Hematopoietic multipotent progenitor cell treated with erythropoietin and hydrocortisone succinate and interleukin-3 and kit ligand, for 17 days (in vitro differentiated cells): Measurements from ENCODE around the gene RAI1.

Source experiments
- DNase-seq: peaks from one replicate; pipeline ENCODE4 v3.0.0-alpha.2; 2015; ENCODE audit warnings: low spot score

The RAI1 gene

GRCh38 chr17:17816831-17817551, 135.7 kb downstream of the RAI1 start:
- no peak for DNase-seq

- no peak for DNase-seq
Measured at GRCh38 chr17:17817552-17817947, 136.3 kb downstream of the RAI1 start.

GRCh38 chr17:17818088-17818526, 136.8 kb downstream of the RAI1 start:
- DNase-seq, result peak; percentile 29

GRCh38 chr17:17819111-17819510, 137.9 kb downstream of the RAI1 start:
- no peak for DNase-seq

- DNase-seq, result peak; percentile 90
Measured at GRCh38 chr17:17819561-17819995, 138.3 kb downstream of the RAI1 start.

- DNase-seq, result no peak
Measured at GRCh38 chr17:17820046-17820445, 138.8 kb downstream of the RAI1 start.

- peak; percentile 29 for DNase-seq
Measured at GRCh38 chr17:17820463-17821158, 139.4 kb downstream of the RAI1 start.

GRCh38 chr17:17822189-17822588, 140.9 kb downstream of the RAI1 start:
- DNase-seq, result peak; percentile 64

GRCh38 chr17:17822616-17823015, 141.4 kb downstream of the RAI1 start:
- peak; percentile 45 for DNase-seq

- peak; percentile 90 for DNase-seq
Measured at GRCh38 chr17:17823433-17824118, 142.3 kb downstream of the RAI1 start.

- DNase-seq, result no peak
Measured at GRCh38 chr17:17824119-17824782, 143.0 kb downstream of the RAI1 start.

- DNase-seq, result peak; percentile 64
Measured at GRCh38 chr17:17824783-17825614, 143.7 kb downstream of the RAI1 start.

GRCh38 chr17:17826342-17826713, 145.1 kb downstream of the RAI1 start:
- DNase-seq, result no peak

GRCh38 chr17:17826942-17827785, 145.9 kb downstream of the RAI1 start:
- DNase-seq, result no peak

GRCh38 chr17:17827826-17828621, 146.8 kb downstream of the RAI1 start:
- DNase-seq, result no peak

- no peak for DNase-seq
Measured at GRCh38 chr17:17830269-17830567, 149.0 kb downstream of the RAI1 start.

GRCh38 chr17:17830740-17831207, 149.5 kb downstream of the RAI1 start:
- no peak for DNase-seq

- no peak for DNase-seq
Measured at GRCh38 chr17:17831208-17832031, 150.2 kb downstream of the RAI1 start.

GRCh38 chr17:17832032-17832363, 150.7 kb downstream of the RAI1 start:
- DNase-seq, result no peak
